Uterus (tissue), 4 donors: ENCODE data around the gene FAN1. TPM values are rescaled to one million over a fixed set of nuclear protein-coding genes. Genes with fewer than 3 reads are reported as not detected.

Source experiments
- DNase-seq, 2 donors: peaks; one replicate each; pipeline ENCODE4 v3.0.0-alpha.2; 2019 to 2020
- H3K27ac ChIP-seq, 2 donors: fragments of 200-600 bp; sonication (generic); 1 replicate in 1 of 2; 2 replicates in 1 of 2; pipeline ENCODE4 v1.5.1; 2016 to 2018
- H3K27me3 ChIP-seq, 2 donors: fragments of 200-600 bp; sonication (generic); one replicate each; pipeline ENCODE4 v1.5.1; 2018 to 2019; ENCODE audit warnings: control low read depth in 1 of 2
- H3K36me3 ChIP-seq, 2 donors: fragments of 200-600 bp; sonication (generic); one replicate each; pipeline ENCODE4 v1.5.1; 2019; ENCODE audit warnings: control low read depth in 1 of 2
- H3K4me1 ChIP-seq, 2 donors: fragments of 200-600 bp; sonication (generic); one replicate each; pipeline ENCODE4 v1.5.1; 2018 to 2019; ENCODE audit warnings: control low read depth in 1 of 2
- H3K4me3 ChIP-seq, 2 donors: fragments of 200-600 bp; sonication (generic); 1 replicate in 1 of 2; 2 replicates in 1 of 2; pipeline ENCODE4 v1.5.1; 2018 to 2019; ENCODE audit warnings: mild to moderate bottlenecking in 1 of 2
- H3K9me3 ChIP-seq, 2 donors: fragments of 200-600 bp; sonication (generic); one replicate each; pipeline ENCODE4 v1.5.1; 2019; ENCODE audit warnings: control low read depth in 1 of 2
- CTCF ChIP-seq, 4 experiments: fragments of 200-600 bp in 2 of 4; fragments of 450-650 bp in 2 of 4; sonication (generic) in 2 of 4; IDR thresholded peaks; one replicate each; pipeline ENCODE4 v1.5.1; 2016 to 2019; ENCODE audit warnings: antibody characterized with exemption in 4 of 4, mild to moderate bottlenecking in 2 of 4, moderate library complexity in 1 of 4
- POLR2A ChIP-seq, 2 donors: fragments of 450-650 bp; IDR thresholded peaks; one replicate each; pipeline ENCODE4 v1.6.1; 2016; ENCODE audit warnings: antibody characterized with exemption in 2 of 2, mild to moderate bottlenecking in 1 of 2, moderate library complexity in 1 of 2
- intact Hi-C: fragments of 100-400 bp; cut with DNase I; formaldehyde crosslinking; loops from one replicate; pipeline ENCODE4 v1.15.1; 2023; ENCODE audit warnings: low total_unique reads
- total RNA-seq, 4 donors: library from RNA; depleted of rRNA in 3 of 4; stranded (reverse); fragments of >200 nt in 3 of 4; gene quantifications; one replicate each; pipeline versions ENCODE4 v1.1.0 to v1.2.4, GENCODE V29; 2014 to 2023
- donor health status: DM: yes; HTN: yes; CAD: no.

The FAN1 gene
- total RNA-seq, 4 donors from 2014 or later, result 9.4 to 38.3 (median 19.2) TPM

DNA sequence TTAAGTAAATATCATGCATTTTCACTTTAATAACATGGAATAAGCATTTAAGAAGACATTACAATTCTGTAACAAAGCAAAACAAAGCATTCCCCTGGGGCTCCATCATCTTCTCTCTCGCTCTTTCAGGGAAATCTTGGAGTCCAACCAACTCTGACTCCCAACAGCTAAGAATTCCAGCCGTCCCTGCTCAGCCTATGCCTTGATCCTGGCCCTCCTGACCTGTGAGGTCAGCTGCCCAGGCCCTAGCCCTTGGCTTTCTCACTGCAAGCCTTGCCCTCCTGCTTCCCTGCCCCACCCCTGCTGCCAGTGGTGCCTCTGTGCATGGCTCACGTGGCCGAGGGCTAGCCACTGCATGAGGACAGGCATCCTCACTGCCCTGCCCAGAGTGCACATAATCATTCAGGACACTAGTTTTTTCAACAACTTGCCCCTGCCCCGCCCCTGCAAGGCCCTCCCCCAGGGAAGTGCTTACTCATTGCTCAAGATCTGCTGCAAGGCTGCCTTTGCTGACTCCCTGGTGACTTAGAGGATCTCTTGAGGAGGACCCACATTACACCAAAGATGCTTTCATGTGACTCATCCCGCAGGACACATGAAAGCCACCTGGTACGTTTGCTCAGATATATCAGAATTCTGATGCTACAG, 50.1 kb downstream of the FAN1 start:
- no peaks in the 10 kb centered on the region for H3K4me1 ChIP-seq
- DNase-seq, result no peak

DNA sequence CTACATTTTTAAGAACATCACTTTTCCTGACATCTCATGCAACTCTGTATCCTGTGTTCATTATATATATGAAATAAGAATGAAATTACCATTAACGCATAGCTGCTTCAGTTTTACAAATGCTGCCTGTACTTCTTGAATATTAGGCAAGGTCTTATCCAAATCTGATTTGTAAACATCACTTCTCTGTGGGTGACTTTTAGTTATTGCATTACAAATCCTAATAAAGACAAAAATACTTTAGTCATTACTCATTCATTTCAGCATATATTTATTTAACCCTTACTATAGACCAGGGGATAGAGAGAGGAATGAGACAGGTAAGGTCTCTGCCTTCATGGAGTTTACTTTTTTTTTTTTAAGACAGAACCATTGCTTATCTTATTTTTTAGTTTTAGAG, 51.0 kb downstream of the FAN1 start:
- H3K4me1 ChIP-seq, result no peaks in the 10 kb centered on the region
- DNase-seq, result no peak
- intact Hi-C loops, result no loop called here
- no peaks in the 10 kb centered on the region for H3K27me3 ChIP-seq
- H3K4me3 ChIP-seq, result no peak overlapping the region
- peaks cover 0 to 1% of the 10 kb centered on the region in 2 donors for H3K9me3 ChIP-seq
- no peak for TF ChIP-seq CTCF (IDR thresholded peaks at IDR 0.05)
- no peak for TF ChIP-seq POLR2A (IDR thresholded peaks at IDR 0.05)
- no peak overlapping the region for H3K27ac ChIP-seq
- H3K36me3 ChIP-seq, result peaks cover 0 to 2% of the 10 kb centered on the region in 2 donors

More for the DNA sequence above, 50.1 kb downstream of the FAN1 start:
- no peak for TF ChIP-seq POLR2A (IDR thresholded peaks at IDR 0.05)
- TF ChIP-seq CTCF (IDR thresholded peaks at IDR 0.05), result no peak
- Histone ChIP-seq H3K27me3 (no peaks in the 10 kb centered on the region), H3K4me3 (no peak overlapping the region), H3K9me3 (peaks cover 0 to 4% of the 10 kb centered on the region in 2 donors), H3K27ac (no peak overlapping the region), H3K36me3 (peaks cover 0 to 2% of the 10 kb centered on the region in 2 donors)
- intact Hi-C loops, result no loop called here

DNA sequence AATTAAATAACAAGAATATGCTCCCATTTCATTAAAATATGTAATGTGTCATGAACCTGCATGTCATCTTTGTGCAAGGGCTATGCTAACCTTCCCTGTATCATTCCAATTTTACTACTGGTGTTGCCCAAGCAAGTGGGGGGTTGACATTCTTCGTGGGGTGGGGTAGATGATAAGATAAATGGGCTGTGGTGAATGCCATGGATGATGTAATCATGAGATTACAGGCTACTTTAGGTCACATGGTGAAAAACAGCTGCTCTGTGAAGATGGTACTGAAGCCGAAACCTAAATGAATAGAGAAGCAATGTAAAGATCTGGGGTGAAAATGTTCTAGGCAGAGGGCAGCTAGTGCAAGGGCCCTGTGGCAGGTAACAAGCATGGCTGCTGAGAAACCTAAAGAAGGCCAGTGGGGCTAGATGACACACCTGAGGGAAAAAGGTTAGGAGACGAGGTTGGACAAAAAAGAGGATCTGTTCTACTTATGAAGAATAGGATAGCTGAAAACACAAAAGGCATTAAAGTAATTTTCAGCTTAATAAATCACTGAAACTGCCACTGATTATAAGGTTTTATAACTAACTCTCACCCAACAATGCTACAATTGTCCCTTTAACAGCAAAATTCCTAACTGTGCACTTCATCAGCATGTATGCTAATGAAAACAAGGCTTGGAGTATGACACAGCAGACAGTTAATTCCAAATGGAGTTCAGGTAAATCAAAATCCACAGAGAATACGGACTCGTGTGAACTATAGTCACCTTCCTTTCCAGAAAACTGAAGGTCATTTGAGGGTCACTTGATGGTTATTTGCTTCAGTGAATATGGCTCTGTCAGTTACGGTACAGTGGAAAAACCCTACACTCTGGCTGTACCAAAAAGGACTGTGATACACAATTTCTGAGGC, 52.8 kb downstream of the FAN1 start:
- Histone ChIP-seq H3K4me3 (no peak overlapping the region), H3K27me3 (no peaks in the 10 kb centered on the region), H3K36me3 (no peaks in the 10 kb centered on the region), H3K4me1 (no peaks in the 10 kb centered on the region), H3K27ac (no peak overlapping the region), H3K9me3 (no peaks in the 10 kb centered on the region)
- intact Hi-C loops, result no loop called here
- TF ChIP-seq CTCF (IDR thresholded peaks at IDR 0.05) (no peak), POLR2A (IDR thresholded peaks at IDR 0.05) (no peak)
- DNase-seq, result no peak

DNA sequence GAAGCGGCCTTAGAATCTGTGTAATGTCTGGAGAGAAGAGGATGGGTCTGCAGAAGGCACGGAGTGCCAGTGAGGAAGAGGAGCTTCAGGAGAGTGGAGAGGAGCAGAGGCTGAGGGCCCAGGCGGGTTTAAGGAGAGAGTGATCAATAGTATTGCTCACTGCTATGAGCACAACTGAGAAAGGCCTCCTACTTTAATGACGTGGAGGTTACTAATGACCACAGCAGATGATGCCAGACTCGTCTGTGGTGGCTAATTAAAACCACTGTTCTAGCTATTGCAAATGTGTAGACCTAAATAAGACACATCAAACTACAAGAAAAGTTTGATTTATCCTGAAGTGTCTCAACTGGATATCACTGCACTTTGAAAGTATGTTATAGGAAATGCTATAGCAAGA, 54.5 kb downstream of the FAN1 start:
- no peak for DNase-seq
- intact Hi-C loops, result no loop called here
- Histone ChIP-seq H3K27me3 (no peaks in the 10 kb centered on the region), H3K36me3 (no peaks in the 10 kb centered on the region), H3K9me3 (no peaks in the 10 kb centered on the region), H3K27ac (no peak overlapping the region), H3K4me3 (no peak overlapping the region), H3K4me1 (no peaks in the 10 kb centered on the region)
- TF ChIP-seq CTCF (IDR thresholded peaks at IDR 0.05), result no peak
- no peak for TF ChIP-seq POLR2A (IDR thresholded peaks at IDR 0.05)

DNA sequence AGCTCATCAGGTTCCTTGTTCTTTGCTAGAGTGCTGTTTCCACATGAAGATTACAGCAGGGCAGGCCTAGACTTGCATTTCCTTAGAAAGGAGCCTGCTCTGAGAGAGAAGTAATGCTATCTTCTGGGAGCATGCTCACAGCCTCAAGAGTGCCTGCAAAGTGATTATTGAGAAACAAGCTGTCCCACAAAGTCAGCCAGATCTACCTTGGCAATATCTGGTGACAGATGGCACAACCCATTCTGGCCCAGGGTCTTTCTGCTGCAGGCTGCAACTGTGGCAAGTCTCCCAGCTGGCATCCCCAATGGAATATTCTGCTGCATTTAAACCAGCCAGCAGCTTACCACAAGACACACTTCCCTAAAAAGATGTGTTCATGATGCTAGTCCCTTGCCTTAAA, 58.4 kb downstream of the FAN1 start:
- Histone ChIP-seq H3K27me3 (no peaks in the 10 kb centered on the region), H3K4me3 (no peak overlapping the region), H3K4me1 (no peaks in the 10 kb centered on the region), H3K36me3 (no peaks in the 10 kb centered on the region), H3K27ac (no peak overlapping the region), H3K9me3 (no peaks in the 10 kb centered on the region)
- no peak for DNase-seq
- TF ChIP-seq POLR2A (IDR thresholded peaks at IDR 0.05) (no peak), CTCF (IDR thresholded peaks at IDR 0.05) (no peak)
- intact Hi-C loops, result no loop called here
